NB4 (cell line): ENCODE data around the gene RBM11.

Experiments
- DNase-seq: peaks from one replicate; pipeline ENCODE4 v3.0.0; 2010; ENCODE audit warnings: low read depth
- H3K4me3 ChIP-seq: one replicate; pipeline ENCODE4 v1.5.1; 2011; ENCODE audit warnings: mild to moderate bottlenecking, low read depth, low read length, moderate library complexity
- MYC ChIP-seq: IDR thresholded peaks from 2 replicates; pipeline ENCODE4 v1.6.1; 2011; ENCODE audit warnings: low read depth, low read length
- POLR2A ChIP-seq: IDR thresholded peaks from 2 replicates; pipeline ENCODE4 v1.6.1; 2011; ENCODE audit warnings: mild to moderate bottlenecking; ENCODE audit not compliant: insufficient read length; ENCODE audit errors: extremely low read depth
- TF ChIP-seq, protein P1 (sequence below): IDR thresholded peaks from 2 replicates; pipeline ENCODE4 v1.6.1; 2011; ENCODE audit warnings: low read depth, low read length
- TF ChIP-seq, protein P2 (sequence below): IDR thresholded peaks from one replicate; pipeline ENCODE4 v1.5.1; 2012; ENCODE audit warnings: low read depth, low read length

The RBM11 gene

DNA sequence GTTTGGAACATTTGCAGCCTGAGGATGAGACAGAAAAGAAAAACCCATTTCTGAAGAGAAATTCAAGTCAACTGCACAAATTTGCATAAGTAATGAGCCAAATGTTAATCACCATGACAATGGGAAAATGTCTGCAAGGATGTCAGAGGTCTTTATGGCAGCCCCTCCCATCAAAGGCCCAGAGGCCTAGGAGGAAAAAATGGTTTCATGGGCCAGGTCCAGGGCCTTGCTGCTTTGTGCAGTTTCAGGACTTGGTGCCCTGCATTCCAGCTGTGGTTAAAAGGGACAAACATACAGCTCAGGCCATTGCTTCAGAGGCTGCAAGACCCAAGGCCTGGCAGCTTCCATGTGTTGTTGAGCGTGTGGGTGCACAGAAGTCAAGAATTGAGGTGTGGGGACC is 13.4 kb downstream of the RBM11 start:
- DNase-seq = no peak
- no peak overlapping the region for H3K4me3 ChIP-seq
- TF ChIP-seq, protein P1, sequence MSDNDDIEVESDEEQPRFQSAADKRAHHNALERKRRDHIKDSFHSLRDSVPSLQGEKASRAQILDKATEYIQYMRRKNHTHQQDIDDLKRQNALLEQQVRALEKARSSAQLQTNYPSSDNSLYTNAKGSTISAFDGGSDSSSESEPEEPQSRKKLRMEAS = no peak

DNA sequence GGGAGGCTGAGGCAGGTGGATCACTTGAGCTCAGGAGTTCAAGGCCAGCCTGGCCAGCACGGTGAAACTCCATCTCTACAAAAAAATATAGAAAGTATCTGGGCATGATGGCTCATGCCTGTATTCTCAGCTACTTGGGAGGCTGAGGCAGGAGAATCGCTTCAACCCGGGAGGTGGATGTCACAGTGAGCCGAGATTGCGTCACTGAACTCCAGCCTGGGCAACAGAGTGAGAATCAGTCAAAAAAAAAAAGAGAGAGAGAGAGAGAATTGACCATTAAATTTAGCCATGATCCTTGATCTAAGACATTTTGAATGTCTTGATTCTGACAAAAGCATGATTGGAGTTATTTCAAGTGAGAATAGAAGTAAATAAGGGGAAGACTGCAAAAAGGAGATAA is 19.1 kb downstream of the RBM11 start:
- no peak overlapping the region for H3K4me3 ChIP-seq
- no peak for DNase-seq
- no peak for TF ChIP-seq POLR2A
- TF ChIP-seq, protein P2, sequence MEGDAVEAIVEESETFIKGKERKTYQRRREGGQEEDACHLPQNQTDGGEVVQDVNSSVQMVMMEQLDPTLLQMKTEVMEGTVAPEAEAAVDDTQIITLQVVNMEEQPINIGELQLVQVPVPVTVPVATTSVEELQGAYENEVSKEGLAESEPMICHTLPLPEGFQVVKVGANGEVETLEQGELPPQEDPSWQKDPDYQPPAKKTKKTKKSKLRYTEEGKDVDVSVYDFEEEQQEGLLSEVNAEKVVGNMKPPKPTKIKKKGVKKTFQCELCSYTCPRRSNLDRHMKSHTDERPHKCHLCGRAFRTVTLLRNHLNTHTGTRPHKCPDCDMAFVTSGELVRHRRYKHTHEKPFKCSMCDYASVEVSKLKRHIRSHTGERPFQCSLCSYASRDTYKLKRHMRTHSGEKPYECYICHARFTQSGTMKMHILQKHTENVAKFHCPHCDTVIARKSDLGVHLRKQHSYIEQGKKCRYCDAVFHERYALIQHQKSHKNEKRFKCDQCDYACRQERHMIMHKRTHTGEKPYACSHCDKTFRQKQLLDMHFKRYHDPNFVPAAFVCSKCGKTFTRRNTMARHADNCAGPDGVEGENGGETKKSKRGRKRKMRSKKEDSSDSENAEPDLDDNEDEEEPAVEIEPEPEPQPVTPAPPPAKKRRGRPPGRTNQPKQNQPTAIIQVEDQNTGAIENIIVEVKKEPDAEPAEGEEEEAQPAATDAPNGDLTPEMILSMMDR = no peak
- no peak for TF ChIP-seq MYC
- TF ChIP-seq, protein P1 = no peak

DNA sequence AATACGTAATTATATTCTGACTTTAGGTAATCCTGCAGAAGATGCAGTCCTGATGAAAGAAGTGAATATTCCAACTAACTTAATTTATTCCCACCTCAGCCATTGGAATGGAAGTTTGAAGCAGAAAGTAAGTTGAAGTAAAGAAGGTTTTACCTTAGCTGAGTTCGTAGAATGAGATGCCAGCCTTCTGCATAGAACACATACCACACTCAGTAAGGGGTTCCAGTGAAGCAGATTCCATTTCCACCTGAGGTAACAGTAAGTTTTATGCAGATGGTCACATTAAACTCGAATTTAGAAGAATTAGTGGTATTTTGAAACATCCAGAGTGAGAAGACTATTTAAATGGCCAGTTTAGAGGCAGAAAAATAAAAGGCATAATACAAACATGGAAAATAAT is 20.2 kb downstream of the RBM11 start:
- DNase-seq = no peak
- TF ChIP-seq POLR2A = no peak
- TF ChIP-seq, protein P2 = no peak
- TF ChIP-seq MYC = no peak
- TF ChIP-seq, protein P1 = no peak
- no peak overlapping the region for H3K4me3 ChIP-seq

DNA sequence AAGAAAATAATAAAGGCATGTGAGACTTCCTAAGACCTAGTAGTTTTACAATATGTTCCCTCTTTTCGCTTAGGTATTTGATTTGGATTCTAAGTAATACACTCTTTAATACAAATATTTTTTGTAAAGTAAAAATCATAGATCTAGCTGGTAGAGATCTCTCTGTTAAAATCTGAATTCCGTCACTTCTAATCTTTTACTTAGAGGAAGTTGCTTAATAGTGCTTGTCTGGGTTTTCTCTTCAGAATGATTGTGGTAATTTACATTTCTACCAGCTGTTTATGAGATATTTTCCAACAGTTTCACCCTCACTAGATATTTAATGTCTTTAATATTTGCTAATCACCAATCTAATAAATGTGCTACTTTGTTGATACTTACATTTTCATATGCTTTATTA is 23.3 kb downstream of the RBM11 start:
- TF ChIP-seq POLR2A = no peak
- TF ChIP-seq, protein P2 = no peak
- TF ChIP-seq, protein P1 = no peak
- no peak for TF ChIP-seq MYC
- DNase-seq = peak; percentile 3
- H3K4me3 ChIP-seq = no peak overlapping the region

DNA sequence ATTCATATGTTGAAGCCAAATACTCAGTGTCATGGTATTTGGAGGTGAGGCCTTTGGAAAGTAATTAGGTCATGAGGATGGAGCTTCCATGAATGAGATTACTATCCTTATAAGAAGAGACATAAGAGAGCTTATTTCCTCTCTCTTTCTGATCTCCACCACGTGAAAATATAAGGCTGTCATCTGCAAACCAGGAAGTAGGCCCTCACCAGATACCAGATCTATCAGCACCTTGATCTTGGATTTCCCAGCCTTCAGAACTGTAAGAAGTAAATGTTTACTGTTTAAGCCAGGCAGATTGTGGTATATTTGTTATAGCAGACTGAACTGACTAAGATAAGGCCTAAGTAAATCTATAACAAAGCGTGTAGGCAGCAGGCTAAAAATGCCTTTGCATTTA is 25.3 kb downstream of the RBM11 start:
- DNase-seq = peak; percentile 40
- H3K4me3 ChIP-seq = no peak overlapping the region
- TF ChIP-seq, protein P2 = no peak

DNA sequence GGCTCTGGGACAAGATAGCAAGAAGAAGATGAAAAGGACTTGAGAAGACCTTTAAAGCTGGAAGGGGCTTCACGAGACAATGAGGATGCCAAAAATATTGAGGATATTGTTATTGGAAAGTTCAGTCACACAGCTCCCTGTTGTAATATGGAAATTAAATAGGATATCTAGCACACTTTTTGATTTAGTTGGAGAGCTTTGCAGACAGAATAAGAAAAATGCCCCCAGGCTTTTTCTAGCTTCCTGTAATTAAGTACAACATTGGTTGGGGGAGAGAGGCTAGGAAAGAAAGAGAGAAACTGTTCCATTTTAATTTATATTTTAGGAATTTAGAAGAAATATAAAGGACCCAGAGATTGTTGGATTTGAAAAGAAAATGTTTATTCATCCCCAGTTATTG is 27.5 kb downstream of the RBM11 start:
- H3K4me3 ChIP-seq = no peak overlapping the region
- TF ChIP-seq MYC (no peak), POLR2A (no peak)
- TF ChIP-seq, protein P2 = no peak
- TF ChIP-seq, protein P1 = no peak
- DNase-seq = no peak
